GM12892 (cell line): ENCODE data around the gene LMBRD1. TPM values are rescaled to one million over a fixed set of nuclear protein-coding genes. Genes with fewer than 3 reads are reported as not detected.
"Not testable (repeated sequence)": the region's sequence is repeated elsewhere in the genome, so short reads cannot be mapped to it uniquely, and the experiment has no call there.

ENCODE experiments used
- DNase-seq: peaks from one replicate; pipeline ENCODE4 v3.0.0; 2011; ENCODE audit not compliant: insufficient read length
- FAIRE-seq: peaks from 2 replicates; lab custom pipeline; 2011; peaks lifted over from hg19 to GRCh38; lab: Jason Lieb, UNC
- POLR2A ChIP-seq: IDR thresholded peaks from 2 replicates; pipeline ENCODE4 v1.6.1; 2011; ENCODE audit warnings: low read depth, low read length, control low read depth
- POLR2AphosphoS5 ChIP-seq: IDR thresholded peaks from 2 replicates; pipeline ENCODE4 v1.6.1; 2011; ENCODE audit warnings: low read depth, low read length, control low read depth
- TAF1 ChIP-seq: IDR thresholded peaks from 2 replicates; pipeline ENCODE4 v1.6.1; 2011; ENCODE audit warnings: low read depth, mild to moderate bottlenecking, control low read depth, low read length, borderline replicate concordance
- polyA plus RNA-seq: library from polyadenylated mRNA; unstranded; fragments of >200 nt; gene quantifications from one replicate; pipeline ENCODE4 v1.2.1, GENCODE V29; 2012; ENCODE audit warnings: missing spikeins, inconsistent platforms; ENCODE audit not compliant: missing spikeins

LMBRD1 gene
- 24.1 TPM for polyA plus RNA-seq

GRCh38 chr6:69796642-69797390 lies at the start of gene LMBRD1:
Gene LMBRD1, minus strand, starts transcription at chr6:69797010. Its CDS starts 129 bp downstream, at chr6:69796881.
- peak; percentile 71 for DNase-seq
- peak; percentile 100 for FAIRE-seq
- TF ChIP-seq POLR2AphosphoS5 = peak; percentile 70
- TF ChIP-seq POLR2A = peak; percentile 60; the same call in 1 of the 2 replicates
- peak; percentile 89 for TF ChIP-seq TAF1

- no peak for FAIRE-seq
- no peak for TF ChIP-seq TAF1
- no peak for TF ChIP-seq POLR2AphosphoS5
- no peak for TF ChIP-seq POLR2A
- DNase-seq = no peak
Measured at GRCh38 chr6:69846312-69846711, 49.5 kb upstream of the LMBRD1 start.

DNA sequence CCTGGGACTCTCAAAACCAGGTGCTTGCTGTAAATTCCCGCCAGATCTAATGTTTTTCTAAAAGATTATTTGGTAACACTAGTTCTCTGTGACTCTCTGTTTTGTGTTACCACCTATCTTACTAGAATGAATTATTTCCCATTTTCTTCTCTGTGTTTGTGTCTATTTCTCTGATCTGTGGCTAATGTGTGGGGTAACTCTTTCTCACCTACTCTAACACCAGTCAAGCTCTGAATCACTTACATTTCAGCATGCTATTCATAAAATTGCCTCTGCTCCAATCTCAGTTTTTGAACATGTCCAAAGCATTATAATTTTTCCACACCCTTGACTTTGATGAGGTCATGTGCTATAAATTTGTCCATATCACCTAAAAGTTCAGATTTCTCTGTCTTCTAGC lies 46.4 kb upstream of the LMBRD1 start:
- no peak for TF ChIP-seq POLR2A
- no peak for TF ChIP-seq TAF1
- no peak for TF ChIP-seq POLR2AphosphoS5
- FAIRE-seq = no peak
- DNase-seq = no peak

GRCh38 chr6:69841862-69842261 lies 45.1 kb upstream of the LMBRD1 start:
- no peak for TF ChIP-seq TAF1
- no peak for TF ChIP-seq POLR2A
- TF ChIP-seq POLR2AphosphoS5 = no peak
- FAIRE-seq (no peak), DNase-seq (no peak)

DNA sequence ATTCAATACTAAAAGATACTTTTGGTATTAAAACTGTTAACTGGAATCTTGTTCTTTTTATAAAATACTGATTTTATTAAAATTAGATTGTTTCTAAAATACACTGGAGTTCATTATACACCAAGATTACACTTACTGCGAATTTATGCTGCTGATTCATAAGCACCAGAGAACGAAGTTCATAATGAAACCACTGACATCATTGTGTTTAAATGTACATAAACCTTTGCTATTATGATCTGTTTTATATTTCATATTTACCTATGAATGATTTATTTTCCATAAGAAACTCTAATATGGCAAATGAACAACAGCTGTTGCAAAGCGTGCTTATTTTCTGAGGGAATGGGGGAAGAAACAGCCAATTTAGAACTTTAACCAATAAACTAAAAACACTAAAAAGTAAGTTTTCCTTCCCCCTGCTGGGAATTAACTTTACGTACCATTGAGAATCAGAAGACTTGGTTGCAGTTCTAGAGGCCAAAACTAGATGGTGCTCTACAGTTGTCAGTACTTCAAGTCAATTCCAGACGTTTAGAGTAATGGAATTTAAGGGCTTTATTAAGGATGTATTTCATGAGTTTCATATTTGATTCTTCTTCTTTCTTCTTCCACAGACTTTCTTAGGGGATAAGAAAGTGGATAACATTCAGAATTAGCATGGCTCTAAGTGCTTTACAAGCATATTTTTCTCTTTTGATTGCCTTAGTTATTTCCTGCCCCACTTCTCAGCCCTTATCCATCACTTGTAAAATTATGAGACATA lies 38.8 kb upstream of the LMBRD1 start:
- TF ChIP-seq POLR2AphosphoS5 (no peak), POLR2A (no peak), TAF1 (no peak)
- peak; percentile 82 for FAIRE-seq
- DNase-seq = no peak

DNA sequence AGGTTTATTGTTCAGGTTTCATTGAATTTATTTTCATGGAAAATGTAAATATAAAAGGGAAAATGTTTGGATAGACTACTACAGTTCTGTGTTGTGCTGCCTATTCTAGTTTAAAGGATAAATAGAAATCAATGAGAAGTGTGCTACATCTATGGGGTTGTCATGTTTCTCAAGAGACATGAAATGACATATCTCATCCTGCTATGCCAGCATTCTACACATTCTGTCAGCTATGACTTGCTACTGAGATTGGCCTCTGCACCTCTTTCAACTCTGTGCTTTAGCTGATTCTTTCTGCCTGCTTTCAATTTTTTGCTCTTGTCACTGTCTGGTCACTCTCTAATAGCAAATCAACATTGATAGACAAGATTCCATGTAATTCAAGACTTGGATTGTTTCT lies 35.7 kb upstream of the LMBRD1 start:
- DNase-seq (no peak), FAIRE-seq (no peak)
- TF ChIP-seq POLR2A (no peak), TAF1 (no peak), POLR2AphosphoS5 (no peak)

GRCh38 chr6:69827276-69827893 lies 30.6 kb upstream of the LMBRD1 start:
- TF ChIP-seq POLR2AphosphoS5 = no peak
- no peak for TF ChIP-seq TAF1
- no peak for TF ChIP-seq POLR2A
- no peak for FAIRE-seq
- DNase-seq = no peak

DNA sequence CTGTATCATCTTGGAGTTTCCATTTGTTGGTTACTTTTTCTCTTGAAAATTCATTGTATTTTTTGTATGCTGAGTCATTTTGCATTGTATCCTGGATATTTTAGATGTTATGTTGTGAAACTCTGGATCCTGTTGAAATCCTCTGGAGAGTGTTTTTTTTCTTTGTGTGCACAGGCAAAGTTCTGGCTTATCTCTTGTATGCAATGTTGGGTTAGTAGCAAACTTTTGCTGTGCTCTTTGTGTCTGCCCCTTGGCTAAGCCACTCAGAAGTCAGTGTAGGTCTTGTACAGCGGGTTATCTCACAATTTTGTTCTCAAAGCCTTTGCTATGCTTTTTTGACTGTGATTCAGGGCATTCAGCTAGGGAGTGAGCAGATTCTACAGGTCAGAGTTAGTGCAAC lies 29.1 kb upstream of the LMBRD1 start:
- peak; percentile 57 for FAIRE-seq
- DNase-seq = no peak
- TF ChIP-seq POLR2A (no peak), POLR2AphosphoS5 (no peak), TAF1 (no peak)

- not testable (repeated sequence) for DNase-seq, FAIRE-seq
Measured at GRCh38 chr6:69824355-69824754, 27.5 kb upstream of the LMBRD1 start.

GRCh38 chr6:69820438-69820837 lies 23.6 kb upstream of the LMBRD1 start:
- TF ChIP-seq POLR2AphosphoS5 = no peak
- no peak for TF ChIP-seq TAF1
- no peak for TF ChIP-seq POLR2A
- DNase-seq = no peak
- no peak for FAIRE-seq

DNA sequence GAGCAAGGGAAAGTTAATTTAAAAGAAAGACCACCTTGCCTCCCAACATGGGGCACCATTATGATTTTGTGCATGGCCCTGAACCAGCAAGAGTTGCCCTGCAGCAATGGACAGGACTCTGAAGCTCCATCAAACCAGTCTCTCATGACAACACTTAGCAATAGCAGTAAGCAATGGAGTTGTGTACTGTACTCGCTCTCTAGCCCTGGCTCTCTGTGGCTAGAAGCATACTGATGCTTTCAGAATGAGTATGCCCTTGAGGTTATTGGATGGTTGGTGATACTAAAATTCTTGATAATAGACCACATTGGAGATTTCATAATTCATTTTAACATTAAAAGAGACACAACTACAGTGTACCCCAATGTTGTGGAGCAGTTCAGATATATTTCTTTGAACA lies 23.2 kb upstream of the LMBRD1 start:
- DNase-seq = no peak
- no peak for TF ChIP-seq TAF1
- TF ChIP-seq POLR2A = no peak
- TF ChIP-seq POLR2AphosphoS5 = no peak
- peak; percentile 84 for FAIRE-seq

DNA sequence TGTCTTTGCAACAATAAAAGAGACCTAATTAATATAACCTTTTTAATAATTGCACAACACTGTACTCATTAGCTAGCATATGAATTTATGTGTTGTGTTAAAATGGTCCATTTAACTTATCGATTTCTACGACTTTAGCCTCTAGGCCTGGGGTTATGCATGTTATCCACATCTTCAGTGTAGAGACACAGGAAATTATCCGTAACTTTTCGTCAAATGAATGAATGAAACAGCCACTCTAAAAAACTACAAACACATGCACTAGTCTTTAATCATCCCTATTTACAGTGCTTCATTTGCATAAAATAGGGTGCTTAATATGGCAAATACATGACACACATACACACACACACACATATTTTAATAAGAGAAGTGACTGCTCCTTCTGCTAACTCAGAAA lies 22.3 kb upstream of the LMBRD1 start:
- no peak for TF ChIP-seq POLR2AphosphoS5
- no peak for TF ChIP-seq TAF1
- no peak for TF ChIP-seq POLR2A
- no peak for FAIRE-seq
- no peak for DNase-seq
